GM19467 (cell line): ENCODE results near the gene TMEM218.

Experiments used
- ATAC-seq: cut with Tn5 transposase; IDR thresholded peaks from one replicate; pipeline ENCODE4 v1.9.1; 2021; ENCODE audit warnings: mild to moderate bottlenecking, moderate library complexity; ENCODE audit not compliant: unreplicated experiment

Gene TMEM218

DNA sequence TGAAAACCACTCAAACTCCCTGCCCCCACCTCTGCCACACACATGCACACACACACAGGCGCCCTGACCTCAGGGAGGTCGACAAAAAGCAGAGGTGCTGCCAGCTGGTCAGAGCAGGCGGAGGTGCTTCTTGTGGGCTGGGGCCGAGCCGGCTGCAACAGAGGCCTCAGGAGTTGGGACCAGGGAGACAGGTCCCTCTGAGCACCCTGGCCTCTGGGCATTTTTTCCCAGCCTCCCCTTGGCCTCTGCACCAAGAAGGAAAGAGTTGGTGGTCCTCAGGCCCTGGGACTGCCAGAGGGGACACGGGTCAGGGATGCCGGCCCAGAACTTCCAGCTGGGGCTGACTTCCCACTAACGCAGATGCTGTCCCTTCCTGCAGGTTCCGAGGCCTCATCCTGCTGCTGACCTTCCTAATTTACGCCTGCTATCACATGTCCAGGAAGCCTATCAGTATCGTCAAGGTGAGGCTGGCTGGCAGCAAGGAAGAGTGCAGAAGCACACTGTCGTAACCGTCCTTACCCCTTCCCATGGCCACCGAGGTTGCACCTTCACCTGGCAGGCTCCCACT is 35.0 kb downstream of the TMEM218 start:
- ATAC-seq = no peak

DNA sequence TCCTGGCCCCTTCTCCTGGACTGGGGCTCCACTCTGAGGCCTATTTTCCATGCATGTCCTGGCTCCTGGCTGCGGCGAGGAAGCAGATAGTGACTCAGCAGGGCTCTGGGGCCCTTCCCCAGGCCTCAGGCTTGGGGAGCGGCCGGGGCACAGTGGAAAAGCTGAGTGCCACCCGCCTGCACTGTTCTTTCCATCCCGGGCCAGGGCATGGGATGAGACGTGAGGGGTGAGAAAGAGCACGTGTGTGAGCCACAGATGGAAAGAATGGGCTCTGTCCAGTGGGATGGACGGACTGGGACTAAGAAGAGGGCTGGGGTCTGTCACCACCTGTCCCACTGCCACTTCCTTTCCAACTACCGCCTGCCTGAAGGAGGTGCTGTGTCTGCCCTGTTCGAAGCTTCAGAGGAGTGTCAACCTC is 35.5 kb downstream of the TMEM218 start:
- no peak for ATAC-seq

DNA sequence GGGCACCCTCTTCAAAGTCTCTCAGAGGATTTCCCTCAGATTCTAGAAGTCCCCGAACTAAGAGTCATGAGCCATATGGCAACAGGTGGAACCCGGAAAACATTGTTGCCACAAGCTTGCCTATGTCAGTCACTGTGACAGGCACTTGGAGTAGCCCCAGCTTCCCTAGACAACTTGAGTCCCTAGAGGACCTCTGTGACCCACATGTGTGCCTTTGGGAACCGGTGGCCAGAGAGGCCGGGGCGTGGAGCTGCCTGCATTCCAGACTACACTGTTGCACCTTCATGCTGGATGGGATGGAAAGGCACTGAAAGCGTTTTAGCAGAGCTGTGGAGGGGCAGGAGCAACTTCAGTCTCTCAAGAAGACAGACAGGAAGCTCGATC is 36.2 kb downstream of the TMEM218 start:
- no peak for ATAC-seq

DNA sequence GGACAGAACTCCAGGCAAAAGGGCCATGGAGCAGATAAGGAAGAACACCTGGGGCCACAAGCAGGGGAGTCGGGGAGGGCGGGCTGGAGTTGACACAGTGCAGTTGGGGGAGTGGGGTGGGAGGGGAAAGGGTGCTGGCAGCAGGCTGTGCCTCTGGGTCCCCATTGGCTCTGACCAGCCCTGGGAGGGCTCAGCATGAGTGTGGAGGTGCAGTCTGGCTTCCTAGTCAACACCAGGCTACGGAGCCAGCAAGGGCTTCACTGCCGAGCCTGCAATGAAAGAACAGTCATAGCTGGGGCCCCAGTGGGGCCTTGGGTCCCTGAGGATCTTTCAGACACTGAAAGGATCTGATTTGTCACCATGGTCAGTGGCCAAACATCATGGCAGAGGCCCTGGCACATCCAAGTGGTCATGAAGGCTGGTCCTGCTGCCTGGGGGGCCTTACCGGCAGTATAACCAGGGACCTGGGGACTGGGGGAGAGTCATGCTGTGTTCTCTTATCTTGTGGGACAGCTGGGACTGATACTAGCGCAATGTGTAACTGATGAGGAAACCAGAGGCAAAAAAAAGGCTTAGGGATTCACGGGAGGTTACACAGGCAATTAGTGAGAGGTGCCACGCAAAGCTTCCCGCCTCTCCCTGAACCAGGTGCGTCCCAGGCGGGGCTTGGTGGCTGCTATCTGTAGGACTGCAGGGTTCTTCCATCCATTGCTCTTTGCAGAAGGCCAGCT is 36.8 kb downstream of the TMEM218 start:
- ATAC-seq = no peak

DNA sequence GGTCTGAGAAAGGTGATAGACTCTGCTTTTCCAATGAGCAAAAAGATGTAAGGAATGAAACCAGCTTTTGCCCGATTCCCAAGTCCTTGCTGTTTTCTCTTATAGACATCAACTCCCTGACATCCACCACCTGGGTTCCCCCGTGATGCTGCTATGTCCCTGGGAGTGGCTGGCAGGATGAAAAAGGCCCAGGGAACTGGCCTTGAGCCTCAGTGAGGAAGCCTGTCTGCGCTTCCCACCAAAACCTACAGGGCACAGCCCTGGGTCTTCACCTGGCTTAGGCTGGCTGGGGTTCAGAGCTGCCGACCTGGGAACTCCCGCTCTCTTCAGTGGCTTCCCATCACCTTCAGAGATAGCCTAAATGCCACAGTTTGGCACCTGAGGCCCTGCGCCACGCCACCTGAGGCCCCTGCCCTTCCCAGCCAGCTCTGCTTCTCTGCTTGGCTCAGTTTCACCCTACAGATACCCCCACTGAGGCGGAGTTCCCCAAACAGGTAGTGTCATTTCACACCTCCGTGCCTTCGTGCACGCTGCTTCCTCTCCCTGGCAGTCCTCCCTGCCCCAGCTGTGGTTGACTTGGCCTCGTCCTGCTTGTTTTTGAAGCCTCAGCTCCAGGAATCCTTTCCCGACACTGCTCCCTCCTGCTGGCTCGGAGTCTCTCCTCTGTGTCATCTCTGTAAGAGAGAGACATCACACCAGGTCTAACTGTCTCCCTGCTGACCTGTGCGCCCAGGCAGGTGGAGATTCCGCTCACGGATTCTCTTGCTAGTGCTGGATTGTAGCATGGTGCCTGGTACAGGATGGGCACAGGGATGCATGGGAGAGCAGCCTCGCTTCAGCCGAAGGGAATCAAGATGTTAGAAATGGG is 37.6 kb downstream of the TMEM218 start:
- ATAC-seq = no peak

DNA sequence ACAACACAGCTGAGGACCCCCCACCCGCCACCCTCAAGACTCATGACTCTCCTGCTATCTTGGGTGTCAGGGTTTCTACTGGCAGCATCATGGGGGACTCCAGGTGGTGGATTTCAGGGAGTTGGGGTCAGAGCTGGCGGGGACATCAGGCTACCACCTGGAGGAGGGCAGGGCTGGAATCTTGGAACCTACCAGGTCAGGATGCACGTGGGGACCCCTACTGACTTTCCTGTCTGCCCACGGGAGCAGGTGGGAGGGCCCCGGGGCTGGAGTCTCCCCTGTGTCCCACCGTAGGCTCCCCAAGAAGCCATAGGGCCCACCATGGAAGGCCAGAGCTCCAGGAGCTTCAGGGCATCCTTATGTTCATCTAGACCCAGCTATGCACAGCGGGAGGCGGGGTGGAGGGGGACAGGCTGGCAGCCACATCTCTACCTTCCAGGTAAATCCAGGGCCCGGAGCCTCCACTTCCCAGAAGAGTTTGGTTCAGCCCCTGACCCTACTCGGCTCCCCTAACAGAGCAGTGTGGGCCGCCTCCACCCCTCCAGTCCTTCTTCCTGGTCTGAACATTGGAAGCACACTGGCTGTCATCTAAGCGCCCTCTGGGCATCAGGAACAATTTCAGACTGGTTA is 38.4 kb downstream of the TMEM218 start:
- ATAC-seq = no peak

DNA sequence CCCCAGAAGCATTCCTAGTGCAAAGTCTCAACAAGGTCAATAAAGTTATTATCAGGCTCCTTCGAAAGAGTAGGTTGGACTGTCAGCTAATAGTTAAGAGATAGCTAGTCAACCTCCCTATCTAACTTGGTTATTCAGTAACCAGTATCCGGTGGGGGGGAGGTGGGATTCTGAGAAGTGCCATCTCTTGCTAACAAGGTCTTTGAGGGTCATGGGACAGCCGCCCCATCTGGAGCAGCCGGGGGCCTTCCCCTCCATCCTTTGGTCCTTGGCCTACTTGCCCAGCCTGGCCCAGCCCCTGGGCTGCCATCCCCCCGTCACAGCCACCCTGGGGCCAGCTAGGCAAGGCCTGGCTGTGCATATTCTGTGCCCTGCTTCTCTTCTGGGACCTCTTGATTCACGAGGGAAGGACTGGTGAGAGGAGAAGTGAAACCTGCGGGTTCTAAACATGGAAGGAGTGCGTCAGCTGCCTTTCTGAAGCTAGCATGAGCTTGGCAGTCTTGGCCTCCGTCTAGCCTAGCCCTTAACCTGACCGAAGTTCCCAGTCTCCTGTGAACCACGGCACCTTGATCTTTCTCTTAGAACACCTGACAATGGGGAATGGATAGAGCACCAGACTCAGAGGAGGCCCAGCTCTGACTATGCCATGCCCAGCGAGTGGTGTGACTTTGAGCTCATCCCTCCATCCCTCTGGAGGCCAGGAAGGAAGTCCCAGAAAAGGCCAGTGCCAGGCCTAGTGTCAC is 39.0 kb downstream of the TMEM218 start:
- ATAC-seq = peak; percentile 80

DNA sequence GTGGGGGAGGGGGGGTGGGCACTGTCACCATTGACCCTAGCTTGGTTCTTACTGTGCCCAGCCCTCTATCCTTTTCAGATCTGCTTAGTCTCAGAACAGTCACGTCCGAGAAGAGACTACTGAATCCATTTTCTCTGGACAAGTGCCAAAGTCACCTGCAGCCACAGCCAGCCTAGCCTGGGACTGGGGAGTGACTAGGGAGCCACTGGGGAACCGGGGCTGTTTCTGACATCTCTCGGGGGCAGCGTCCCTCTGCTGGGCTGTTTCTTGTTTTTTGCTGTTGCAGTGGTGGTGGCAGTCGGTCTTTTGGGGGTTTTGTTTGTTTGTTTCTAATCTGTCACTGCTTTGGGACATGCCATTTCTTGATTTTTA is 39.6 kb downstream of the TMEM218 start:
- no peak for ATAC-seq

DNA sequence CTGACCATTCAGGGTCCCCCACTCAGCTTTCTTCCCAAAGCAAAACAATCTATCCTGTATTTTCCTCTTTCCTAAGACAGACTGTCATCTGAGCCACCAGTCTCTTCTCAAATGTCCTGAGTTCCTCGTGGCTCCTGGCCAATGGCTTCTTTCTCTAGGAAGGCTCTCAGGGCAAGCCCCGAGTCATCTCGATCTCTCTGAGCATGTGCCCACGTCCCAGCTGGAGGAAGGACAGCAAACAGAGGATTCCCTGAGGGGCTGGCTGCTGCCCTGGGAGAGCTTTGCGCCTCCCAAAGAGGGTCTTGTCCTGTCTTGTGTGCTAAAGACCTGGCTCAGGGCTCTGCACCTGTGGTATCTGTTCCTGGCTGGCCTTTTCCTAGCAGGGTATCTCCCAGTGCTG is 40.0 kb downstream of the TMEM218 start:
- no peak for ATAC-seq

DNA sequence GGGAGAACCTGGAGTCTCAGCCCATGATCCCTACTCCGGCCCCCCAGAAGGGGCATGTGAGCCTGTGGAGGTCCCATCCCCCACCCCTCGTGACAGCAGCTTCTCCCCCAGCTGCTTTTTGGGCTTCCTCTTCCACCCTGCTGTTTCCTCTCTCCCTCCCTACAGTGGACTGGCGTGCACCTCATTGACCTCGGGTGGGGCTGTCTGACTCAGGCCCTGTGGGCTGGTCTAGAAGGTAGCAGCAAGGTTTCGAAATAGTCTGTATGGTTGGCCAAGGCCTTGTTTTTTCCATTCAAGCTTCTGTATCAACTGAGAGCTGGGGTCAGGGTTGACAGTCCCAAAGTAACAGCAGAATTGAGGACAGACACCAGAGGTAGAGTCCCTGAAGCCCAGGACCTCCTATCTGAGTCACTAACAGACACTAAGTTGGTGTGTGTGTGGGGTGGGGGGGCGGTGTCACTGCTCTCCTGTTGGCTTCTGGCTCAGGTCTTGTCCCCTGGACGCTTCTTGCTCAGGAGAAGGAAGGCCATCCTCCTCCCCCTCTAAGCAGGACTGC is 40.6 kb downstream of the TMEM218 start:
- peak; percentile 62 for ATAC-seq

DNA sequence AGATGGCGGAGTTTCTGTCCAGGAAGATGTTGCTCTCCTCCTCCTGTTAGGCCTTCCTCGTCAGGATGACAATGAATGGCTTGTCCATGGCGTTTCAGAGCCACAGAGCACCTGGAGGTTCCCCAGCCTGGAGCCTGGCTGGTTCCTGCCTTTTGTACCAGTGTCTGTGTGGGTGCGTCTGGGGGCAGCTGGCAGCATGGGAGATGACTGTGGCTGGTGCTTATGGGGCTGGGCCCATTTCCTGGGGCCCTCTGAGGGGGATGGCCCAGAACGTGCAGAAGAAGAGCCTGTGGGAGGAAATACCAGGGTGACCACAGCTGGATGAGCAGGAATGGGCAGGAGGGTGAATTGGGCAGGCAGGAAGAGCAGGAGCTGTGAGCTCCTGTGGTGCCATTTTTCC is 41.6 kb downstream of the TMEM218 start:
- no peak for ATAC-seq

DNA sequence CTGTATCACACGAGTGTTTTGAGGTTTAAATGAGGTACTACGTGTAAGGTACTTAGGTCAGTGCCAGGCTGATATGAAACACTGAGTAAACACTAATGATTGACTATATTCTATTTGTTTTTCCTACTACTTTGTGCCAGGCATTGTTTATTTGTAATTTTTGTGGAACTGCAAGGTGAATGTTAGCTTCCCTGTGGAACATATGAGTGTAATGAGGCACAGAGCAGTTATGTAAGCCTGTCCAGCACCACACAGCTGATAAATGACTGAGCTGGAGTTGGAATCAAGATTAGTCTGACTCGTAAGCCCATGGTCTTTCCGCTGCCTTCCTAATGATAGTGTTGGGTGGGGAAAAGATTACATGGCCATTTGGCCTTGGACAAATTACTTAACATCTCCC is 42.4 kb downstream of the TMEM218 start:
- ATAC-seq = no peak

DNA sequence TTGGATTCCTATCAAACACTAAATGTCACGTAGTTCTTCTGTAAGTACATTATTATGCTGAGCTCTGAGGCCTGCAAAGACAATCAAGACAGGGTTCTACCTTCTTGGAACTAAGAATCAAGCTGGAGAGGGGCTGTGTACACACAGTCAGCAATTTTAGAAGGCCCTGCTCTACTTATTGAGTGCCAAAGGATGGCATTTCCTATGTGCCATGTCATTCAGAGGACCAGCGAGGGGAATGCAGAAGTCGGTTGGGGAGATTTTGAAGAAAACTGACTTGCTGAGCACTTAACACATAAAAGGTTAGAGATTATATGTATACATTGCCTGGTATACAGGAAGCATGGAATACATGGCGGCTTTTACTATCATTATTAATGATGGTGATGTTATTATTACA is 43.1 kb downstream of the TMEM218 start:
- no peak for ATAC-seq

DNA sequence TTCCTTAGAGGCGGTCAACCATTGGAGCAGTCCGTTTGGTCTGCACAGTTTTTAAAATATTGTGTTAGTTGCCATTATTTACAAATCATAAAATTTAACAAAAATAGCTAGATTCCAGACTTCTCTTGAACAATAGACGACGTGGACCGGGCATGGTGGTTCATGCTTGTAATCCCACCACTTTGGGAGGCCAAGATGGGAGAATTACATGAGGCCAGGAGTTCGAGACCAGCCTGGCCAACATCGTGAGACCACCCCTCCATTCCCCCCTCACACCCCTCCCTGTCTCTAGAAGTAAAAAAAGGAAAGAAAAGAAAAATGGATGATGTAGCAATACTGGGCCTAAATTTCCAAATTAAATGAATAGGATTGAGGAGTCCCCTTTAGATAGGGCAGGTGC is 47.4 kb downstream of the TMEM218 start:
- no peak for ATAC-seq

DNA sequence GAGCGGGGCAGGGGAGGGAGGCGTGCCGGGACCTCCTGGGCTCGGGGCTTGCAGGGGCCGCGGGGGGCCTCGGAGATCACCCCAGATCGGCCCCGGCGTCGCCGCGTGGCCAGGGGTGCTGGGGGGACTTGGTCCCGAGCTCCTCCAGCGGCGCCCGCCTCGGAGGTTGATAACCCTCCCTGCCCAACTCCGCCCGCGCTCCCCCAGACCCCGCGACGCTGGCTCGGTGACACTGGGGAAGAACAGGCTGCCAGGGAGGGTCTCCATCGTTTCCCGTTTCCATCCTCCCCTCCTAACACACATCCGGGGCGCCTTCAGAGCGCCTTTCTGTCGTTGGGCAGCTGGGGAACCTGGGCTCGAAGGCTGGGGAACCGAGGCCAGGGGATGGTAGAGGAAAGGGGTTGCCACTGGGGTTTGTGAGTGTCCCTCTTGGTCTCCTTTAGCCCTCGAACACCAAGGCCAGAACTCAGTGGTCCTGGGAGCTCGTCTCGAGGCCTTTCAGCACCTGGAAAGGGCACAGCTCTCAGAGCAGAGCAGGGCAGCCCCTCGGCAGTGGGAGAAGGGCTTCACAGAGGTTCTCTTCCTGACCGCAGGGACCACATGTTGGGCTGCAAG is 47.9 kb downstream of the TMEM218 start:
- peak; percentile 23 for ATAC-seq

DNA sequence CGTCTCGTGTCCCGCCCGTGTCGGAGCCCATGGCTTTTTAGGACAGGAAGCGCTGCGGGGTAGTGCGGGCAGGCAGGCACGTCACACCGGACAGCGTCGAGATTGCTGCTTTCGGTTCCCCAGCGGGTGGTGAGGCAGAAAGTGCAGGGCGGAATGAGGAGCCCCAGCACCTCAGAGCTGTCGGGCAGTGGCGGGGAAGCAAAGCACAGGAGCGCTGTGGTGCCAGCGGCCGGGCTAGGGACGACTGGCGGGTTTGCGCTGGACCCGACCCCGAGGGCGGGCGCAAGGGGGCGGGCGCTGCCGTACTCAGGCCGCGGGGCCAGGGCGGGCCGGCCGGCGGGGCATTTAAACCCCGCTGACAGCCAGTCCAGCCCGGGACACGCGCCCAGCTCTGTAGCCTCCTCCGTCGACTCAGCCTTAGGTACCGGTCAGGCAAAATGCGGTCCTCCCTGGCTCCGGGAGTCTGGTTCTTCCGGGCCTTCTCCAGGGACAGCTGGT is 48.4 kb downstream of the TMEM218 start, which contains the start of gene SLC37A2:
SLC37A2 (plus strand) TSS at position 375 of the 498 bp plus-strand sequence; CDS start at position 438, 63 bp downstream.
- peak; percentile 91 for ATAC-seq

DNA sequence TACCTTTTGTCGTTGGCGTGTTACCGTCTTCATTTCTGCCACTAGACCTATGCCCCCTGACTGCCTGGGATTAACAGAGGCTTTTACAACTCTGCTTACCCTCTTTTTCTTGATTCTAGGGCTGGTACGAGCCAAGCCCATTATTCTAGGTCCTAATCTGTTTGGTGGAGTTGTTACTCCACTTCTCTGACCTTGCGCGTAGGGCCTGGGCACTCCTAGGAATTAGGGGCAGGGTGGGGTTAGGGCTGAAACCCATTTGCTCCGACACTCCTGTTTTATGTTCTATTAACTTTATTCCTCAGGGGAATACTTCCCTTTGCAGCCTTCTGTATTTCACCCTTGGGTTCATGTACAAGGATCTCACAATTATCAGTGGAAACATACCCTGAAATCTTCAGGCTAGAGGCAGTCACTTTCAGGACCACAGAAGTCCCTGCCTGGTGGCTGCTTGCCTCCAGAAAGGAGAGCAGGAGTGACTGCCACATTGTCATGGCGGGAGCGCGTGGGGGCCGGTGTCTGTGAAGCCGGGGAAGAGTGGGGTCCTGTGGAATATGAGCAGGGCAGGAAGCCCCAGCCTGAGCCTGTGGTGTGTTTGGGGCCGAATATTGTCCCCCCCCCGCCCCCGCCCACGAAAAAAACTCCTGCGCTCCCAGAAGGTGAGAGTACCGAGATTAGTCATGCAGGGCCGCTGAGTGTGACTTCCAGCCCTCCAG is 49.1 kb downstream of the TMEM218 start:
- no peak for ATAC-seq

DNA sequence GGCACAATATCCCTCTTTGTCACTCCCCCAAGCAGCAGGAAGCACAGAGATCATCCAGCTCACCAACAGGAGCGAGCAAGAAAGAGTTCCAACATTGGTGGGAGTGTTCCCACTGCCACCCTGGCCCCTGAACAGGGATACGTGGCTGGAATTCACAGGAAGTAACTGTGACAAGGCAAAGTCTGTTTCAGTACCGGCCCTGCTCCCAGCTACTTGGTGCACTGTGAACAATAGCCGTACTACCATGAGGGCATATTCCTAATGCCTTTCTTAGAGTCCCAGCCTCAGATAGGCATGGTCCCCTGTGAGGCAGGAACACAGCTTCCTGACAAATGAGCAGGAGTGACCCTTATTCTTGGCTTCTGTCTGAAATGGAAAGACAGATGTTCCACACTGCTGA is 50.1 kb downstream of the TMEM218 start:
- no peak for ATAC-seq

DNA sequence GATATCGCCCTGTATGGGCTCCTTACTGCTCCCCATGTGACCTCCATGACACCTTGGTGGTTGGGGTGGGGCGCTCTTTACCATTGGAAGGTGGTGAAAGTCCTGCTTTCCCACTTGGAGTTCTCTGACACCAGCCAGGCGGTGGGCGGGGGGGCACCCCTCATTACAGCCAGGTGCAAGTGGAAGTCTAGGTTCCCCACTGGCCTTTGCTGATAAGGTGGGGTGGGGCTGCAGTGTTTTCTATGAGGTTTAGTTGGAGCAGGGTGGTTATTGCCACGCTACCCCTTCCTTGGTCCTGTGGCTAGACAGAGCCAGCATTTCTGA is 53.8 kb downstream of the TMEM218 start:
- no peak for ATAC-seq
